Measurements from ENCODE around the gene THAP12.
A peak's percentile ranks its signal among the peaks of the same experiment; 100 is the strongest.
"Not testable (repeated sequence)": the region's sequence is repeated elsewhere in the genome, so short reads cannot be mapped to it uniquely, and the experiment has no call there.

The THAP12 gene

DNA sequence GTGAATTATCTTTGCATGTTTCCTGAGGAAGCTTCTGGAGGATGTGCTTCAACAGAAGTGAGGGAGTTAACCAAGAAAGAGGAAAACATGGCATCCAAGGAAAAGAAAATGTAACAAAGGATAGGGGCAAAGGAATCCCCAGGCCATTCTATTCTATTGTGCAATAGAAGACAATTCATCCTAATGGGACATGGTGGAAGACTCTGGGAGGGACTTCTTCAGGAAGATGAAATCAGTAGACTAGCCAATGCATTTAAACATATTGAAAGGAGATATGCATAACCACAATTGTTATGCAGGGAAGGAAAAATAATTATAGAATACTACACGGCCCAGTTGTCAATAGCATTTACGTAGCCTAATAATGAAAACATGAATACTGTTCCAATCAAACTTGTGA is 55.7 kb downstream of the THAP12 start:
- no peak for DNase-seq (ENCODE audit: low read depth in 2 of 2)

DNA sequence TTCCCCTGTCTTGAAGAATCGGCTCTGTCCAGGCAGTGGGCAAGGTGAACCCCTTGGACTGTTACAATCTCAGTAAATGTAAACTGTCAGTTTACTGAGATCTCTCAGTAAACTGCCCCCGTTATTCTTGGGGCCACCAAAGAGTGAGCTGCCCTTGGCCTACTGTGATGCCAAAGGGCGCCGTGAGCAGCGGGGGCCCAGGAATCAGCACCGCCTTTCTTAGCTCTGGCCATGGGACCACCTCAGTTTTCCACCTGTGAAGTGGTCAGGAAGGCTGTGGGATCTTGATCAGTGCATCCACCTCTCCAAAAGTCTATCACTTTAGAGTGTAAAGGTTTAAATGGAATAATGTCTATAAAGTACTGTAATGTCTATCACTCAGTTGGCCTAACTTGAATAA is 57.1 kb downstream of the THAP12 start:
- no peak for DNase-seq (ENCODE audit: low read depth in 2 of 2)

- not testable (repeated sequence) for DNase-seq (ENCODE audit: low read depth in 2 of 2)
These were observed 57.6 kb downstream of the THAP12 start for GRCh38 chr11:76323375-76323774.

DNA sequence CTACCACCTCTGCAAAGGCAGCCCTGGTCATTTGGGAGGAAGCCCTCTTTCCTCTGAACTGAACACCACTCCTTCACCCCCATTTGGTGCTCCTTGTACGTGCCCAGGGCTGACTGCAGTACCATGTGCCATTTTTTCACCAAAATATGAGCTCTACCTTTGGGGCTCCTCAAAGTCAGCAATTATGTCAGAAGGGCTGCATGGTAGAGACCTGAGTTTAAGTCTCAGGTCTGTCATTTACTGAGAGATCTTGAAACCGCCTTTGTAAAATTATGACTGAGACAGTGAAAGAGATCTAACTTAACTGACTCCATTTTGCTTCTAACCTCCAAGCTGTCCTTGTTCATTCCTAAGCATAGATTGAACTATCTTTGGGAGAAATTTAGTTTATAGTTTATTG is 58.0 kb downstream of the THAP12 start:
- DNase-seq (ENCODE audit: low read depth in 2 of 2): no peak

DNA sequence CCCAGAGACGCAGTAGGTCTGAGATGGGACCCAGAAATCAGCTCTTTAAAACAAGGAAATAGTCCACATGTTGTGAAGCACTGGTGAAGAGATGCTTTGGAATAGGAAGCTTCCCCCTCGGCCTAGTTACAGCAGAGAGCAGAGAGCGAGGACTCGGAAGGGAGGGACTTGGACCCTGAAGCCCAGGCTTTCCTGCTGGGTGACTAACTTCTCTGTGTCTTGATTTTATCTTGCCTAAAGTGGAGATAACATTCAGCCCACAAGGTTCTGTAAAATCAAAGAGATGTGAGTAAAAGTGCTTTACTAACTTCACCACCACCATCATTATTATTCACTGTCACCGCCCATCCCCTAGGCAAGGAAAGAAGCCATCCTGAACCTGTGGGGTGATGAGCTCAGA is 58.4 kb downstream of the THAP12 start:
- no peak for DNase-seq (ENCODE audit: low read depth in 2 of 2)

- no peak for DNase-seq (ENCODE audit: low read depth in 2 of 2)
These were observed 59.0 kb downstream of the THAP12 start for GRCh38 chr11:76321820-76322524.

GRCh38 chr11:76321340-76321739 is 59.6 kb downstream of the THAP12 start:
- DNase-seq (ENCODE audit: low read depth in 2 of 2): no peak

DNA sequence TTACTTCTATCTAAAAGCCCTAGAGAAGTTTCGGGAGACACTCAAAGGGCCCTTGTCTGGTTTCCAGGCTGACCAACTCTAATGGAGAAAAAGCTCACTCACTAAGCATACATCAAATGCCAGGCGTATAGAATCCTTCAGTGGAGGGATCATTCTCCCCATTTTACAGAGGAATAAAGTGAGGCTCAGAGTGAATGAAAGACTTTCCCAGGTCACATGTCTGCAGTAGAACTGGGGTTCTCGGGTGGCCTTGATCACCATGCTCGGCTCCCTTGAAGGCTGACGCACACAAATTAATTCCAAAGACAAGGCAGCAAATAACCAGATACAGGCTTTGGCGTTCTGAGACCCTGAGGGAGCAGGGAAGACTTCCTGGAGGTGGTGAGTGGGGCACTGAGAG is 60.0 kb downstream of the THAP12 start:
- DNase-seq (ENCODE audit: low read depth in 2 of 2): no peak

GRCh38 chr11:76319798-76320197 is 61.1 kb downstream of the THAP12 start:
- not testable (repeated sequence) for DNase-seq (ENCODE audit: low read depth in 2 of 2)

GRCh38 chr11:76318744-76319384 is 62.1 kb downstream of the THAP12 start:
- peak; percentile 78 to 85 for DNase-seq (ENCODE audit: low read depth in 2 of 2)

GRCh38 chr11:76317296-76317695 is 63.6 kb downstream of the THAP12 start:
- no peak for DNase-seq (ENCODE audit: low read depth in 2 of 2)

- DNase-seq (ENCODE audit: low read depth in 2 of 2): no peak
These were observed 64.2 kb downstream of the THAP12 start for GRCh38 chr11:76316726-76317125.

DNA sequence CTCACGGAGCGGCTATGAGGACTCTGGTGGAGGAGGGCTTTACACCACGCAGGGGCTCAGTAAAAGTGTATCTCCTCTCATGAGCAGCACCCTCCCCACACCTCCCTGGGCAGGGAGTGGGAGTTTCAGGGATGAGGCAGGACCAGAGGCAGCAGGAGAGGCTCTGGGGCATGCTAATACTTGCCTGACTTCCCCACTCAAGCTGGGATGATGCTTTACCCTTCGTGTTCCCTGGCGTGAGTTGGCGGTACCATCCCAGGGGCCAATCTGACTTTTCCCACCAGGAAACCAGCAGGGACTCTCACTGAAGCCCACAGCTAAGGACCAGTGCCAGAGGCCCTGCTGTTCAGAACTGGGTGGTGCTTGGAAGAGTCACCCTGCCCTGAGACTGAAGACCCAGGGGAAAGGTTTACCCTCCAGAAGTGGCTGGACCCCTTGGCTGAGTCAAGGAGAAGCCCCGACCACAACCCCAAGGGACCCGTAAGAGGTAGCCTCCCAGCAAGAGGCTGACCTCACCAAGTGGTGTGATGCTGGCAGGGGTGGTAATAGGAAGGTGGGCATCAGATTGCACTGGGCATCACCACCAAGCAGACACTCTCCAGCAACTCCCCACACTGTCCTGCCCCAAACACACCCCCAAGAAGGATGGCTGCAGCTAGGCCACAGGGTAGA is 65.6 kb downstream of the THAP12 start:
- DNase-seq (ENCODE audit: low read depth in 2 of 2): no peak

- DNase-seq (ENCODE audit: low read depth in 2 of 2): no peak
These were observed 66.2 kb downstream of the THAP12 start for GRCh38 chr11:76314741-76315090.

GRCh38 chr11:76313913-76314740 is 66.8 kb downstream of the THAP12 start:
- no peak for DNase-seq (ENCODE audit: low read depth in 2 of 2)

GRCh38 chr11:76313271-76313670 is 67.7 kb downstream of the THAP12 start:
- DNase-seq (ENCODE audit: low read depth in 2 of 2): no peak

- no peak for DNase-seq (ENCODE audit: low read depth in 2 of 2)
These were observed 69.9 kb downstream of the THAP12 start for GRCh38 chr11:76310832-76311595.

DNA sequence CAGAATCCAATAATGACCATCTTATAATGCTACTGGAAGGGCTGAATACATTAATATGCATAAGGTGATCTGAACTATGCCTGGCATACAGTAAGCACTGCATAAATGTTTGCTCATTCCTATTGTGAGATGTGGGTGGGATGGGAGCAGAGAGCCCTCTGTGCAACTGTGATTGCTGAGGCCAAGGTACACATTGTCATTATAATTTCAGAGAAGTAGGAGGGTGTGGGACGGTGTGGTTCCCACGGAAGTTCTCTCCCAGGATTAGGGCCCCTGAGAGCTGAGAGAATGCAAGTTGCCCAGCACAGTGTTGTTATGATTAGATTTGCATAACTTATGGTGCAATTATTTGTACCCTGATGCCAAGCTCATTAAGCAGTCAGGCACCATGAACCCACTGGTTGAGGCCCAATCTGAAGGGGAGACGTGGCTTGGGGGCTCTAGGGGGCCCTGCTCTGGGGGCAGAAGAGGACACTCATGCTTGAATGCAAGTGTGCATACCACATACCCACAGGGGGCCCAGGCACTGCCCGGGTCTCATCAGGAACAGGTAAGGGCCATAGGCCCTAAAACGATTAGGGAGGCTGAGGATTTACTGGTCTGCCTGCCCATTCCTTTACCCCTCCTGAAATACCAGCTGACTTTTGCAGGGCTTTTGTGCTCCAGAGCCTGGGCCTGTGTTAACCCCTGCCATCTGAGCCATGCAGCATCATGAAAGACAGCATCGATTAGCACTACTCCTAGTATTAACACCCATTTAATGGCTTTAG is 72.8 kb downstream of the THAP12 start:
- DNase-seq (ENCODE audit: low read depth in 2 of 2): no peak

GRCh38 chr11:76307396-76307795 is 73.5 kb downstream of the THAP12 start:
- DNase-seq (ENCODE audit: low read depth in 2 of 2): no peak

- no peak for DNase-seq (ENCODE audit: low read depth in 2 of 2)
These were observed 77.5 kb downstream of the THAP12 start for GRCh38 chr11:76303399-76303798.

DNA sequence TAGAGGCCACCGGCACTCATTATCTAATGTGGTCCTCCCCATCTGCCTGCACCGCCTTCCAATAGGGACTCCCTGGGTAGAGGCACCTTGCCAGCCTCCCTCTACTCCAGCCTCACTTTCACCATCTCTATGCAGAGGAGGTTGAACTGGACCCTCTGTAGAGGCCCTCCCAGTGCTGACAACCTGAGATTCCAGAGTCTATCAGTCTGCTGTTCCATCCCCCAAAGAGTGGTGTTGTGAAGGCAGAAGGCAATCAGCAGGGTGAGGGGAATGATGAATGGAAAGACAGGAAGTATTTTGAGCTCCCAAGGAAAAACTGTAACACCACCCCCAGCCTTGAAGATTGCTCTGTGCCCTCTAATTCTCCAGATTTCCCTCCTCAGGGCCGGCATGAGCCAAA is 77.9 kb downstream of the THAP12 start:
- DNase-seq (ENCODE audit: low read depth in 2 of 2): no peak
